Retina (tissue), 1 donor: ENCODE measurements around the gene NMS.
A peak's percentile ranks its signal among the peaks of the same experiment; 100 is the strongest.
"Not testable (repeated sequence)": the region's sequence is repeated elsewhere in the genome, so short reads cannot be mapped to it uniquely, and the experiment has no call there.

Experiments used
- DNase-seq: peaks from one replicate; pipeline ENCODE4 v3.0.0-alpha.2; 2016

NMS gene, protein sequence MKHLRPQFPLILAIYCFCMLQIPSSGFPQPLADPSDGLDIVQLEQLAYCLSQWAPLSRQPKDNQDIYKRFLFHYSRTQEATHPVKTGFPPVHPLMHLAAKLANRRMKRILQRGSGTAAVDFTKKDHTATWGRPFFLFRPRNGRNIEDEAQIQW

DNA sequence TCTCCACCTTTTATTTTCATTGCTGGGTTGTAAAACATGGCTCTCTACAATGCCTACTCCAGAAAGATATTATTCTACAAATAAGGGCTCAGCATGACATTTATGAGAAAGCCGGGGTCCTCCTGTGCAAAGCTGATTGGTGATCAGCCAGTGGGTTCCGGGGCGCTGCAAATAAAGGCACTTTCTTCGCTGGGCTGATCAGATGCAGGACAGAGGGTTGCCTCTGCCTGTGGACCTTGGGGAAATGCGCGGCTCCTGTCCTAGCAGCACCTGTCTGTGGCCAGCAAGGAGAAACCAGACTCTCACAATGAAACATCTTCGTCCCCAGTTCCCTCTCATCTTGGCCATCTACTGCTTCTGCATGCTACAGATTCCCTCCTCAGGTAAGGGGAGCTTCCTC is at the start of gene NMS:
Gene NMS (plus strand): TSS at position 301 of the 400 bp plus-strand sequence. CDS start 7 bp downstream, at position 308.
- DNase-seq, result no peak

DNA sequence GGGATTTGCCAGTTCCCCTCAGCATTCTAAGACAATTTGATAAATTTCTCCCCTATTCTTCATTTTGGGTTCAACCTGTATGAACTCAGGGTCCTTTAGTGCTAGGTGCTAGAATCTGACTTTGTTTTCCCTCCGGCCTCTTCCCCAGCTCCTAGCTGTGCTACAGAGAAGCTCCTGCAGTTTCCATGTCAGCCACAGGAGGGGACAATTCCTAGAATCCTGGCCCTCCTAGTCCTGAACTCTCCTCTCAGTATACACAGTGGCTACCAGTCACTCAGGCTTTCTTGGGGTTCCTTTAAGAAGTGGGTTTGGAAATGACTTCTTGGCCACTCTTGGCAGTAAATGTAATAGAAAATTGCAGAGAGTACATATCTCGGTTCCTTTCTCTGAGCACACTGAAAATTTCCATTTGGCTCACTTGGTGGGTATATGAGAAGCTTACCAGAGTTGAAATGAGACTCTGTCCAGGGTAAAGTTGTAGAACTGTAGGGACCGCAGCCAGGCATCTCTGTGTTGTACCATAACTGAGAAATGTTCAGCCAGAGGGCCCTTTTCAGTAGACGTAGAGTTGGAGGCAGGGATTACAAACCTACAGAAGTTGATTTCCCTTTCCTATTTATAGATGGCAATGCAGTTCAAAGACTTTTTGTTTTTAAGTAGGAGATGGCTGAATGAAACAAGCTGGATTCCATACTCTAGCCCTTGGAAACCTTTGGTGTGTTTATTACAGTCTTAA is 47.8 kb upstream of the NMS start:
- DNase-seq, result peak; percentile 25

DNA sequence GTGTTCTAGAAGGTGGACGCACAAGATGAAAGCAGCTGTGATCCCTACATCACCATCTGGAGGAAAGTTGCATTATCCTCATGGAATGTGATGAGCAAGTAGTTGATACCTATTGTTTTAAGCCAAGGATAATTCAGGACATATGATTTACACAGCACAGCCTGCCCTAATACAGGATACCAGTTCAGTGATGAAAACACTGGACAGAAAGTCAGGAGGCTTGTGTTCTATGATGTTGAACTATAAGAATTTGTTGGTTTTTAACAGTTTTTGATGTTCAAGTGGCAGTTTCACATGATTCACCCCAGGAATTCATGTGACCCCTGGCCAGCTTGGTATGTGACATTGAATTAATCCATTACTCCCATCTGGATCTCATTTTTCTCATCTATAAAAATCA is 46.7 kb upstream of the NMS start:
- DNase-seq, result no peak

DNA sequence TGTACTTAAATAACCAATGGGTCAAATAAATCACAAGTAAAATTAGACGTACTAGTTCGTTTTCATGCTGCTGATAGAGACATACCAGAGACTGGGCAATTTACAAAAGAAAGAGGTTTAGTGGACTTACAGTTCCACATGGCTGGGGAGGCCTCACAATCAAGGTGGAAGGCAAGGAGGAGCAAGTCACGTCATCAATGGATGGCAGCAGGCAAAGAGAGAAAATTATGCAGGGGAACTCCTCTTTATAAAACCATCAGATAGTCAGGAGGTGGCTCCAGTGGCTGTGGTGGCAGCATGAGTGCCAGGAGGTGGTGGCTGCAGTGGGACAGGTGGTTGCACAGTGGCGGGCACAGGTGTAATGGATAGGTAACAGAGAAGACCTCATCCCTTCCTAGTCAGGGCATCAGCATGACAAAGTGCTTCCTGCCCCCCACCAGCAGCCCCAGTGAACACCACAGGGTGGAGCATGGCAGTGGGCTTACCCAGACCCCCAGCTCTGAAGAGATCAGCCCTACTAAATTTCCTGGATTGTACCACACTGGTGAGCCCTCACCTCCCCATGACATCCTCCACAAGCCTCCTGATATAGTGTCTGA is 45.9 kb upstream of the NMS start:
- DNase-seq, result no peak

DNA sequence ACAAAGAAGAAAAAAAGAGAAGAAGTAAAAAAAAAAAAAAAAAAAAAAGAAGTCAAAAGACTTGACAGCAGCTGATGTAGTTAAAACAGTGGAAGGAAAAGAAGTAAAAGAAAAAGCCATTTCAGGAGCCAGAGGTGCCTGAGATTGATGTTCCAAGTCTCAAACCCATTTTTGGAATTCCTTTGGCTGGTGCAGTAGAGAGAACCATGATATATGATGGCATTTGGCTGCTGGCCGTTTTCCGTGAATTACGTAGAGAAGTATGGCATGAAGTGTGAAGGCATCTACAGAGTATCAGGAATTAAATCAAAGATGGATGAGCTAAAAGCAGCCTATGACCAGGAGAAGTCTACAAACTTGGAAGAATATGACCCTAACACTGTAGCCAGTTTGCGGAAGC is 45.2 kb upstream of the NMS start:
- no peak for DNase-seq

DNA sequence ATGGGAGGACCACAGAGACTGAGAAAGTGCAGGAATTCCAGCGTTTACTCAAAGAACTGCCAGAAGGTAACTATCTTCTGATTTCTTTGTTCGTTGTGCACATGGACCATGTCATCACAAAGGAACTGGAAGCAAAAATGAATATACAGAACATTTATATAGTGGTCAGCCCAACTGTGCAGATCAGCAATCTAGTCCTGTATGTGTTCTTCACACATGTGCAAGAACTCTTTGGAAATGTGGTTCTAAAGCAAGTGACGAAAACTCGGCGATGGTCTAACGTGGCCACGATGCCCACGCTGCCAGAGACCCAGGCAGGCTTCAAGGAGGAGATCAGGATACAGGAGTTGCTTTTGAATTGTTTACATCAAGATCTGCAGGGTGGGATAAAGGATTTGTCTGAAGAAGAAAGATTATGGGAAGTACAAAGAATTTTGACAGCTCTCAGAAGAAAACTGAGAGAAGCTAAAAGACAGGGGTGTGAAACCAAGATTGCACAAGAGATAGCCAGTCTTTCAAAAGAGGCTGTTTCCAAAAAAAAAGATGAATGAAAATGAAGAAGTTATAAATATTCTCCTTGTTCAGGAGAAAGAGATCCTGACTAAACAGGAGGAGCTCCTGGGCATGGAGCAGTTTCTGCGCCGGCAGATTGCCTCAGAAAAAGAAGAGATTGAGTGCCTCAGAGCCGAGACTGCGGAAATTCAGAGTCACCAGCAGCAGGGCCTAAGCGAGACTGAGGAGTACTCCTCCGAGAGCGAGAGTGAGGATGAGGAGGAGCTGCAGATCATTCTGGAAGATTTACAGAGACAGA is 44.5 kb upstream of the NMS start:
- no peak for DNase-seq

DNA sequence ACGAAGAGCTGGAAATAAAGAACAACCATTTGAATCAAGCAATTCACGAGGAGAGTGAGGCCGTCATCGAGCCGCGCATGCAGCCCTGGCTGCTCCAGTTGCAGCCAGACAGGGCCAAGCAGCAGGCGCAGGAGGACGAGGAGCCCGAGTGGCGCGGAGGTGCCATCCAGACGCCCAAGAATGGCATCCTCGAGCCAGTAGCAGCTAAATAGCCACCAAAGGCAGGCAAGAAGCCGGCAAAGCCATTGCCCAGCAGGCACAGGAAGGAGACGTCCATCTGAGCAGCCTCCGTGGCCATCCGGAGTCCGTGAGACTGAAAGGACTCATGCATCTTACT is 43.9 kb upstream of the NMS start:
- no peak for DNase-seq

DNA sequence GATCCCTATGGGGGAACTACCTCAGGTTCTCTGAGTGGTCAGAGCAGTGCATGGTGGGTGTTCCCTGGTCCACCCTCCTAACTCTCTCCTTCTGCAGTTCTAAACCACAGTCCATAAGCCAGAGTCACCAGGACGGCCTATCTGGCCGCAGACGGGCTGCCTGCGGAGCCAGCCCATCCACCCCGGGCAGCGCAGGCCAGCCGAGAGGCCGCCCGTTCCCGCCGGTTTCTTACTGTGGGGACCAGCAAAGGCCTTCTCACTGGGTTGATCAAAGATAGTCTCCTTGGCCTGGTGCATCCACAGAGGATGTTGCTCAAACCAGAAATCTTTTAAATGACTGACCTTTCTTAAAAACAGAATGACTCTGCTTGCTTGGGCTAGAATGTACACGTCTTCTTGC is 43.2 kb upstream of the NMS start:
- DNase-seq, result no peak

DNA sequence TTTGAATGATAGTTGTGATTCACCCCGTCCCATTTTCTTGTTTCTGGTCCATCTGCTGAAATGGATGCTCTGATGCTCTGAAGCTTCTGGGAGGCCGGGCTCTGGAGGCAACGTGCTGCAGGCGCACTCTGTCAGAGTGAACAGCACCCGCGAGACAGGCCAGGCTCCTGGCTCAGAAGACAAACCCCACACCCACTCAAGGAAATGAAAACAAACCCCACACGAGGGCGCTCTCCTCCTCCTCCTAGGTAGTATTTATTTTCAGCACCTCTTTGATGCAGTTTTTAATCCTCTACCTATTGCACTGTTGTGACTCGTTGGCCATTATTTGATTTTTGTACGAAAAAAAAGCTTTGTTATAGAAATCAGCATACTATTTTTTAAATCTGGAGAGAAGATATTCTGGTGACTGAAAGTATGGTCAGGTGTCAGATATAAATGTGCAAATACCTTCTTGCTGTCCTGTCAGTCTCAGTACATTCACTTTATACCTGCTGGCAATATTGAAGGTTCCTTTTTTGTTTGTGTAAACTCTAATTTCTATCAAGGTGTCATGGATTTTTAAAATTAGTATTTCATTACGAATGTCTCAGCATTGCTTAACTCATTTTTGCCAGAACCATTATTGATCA is 42.5 kb upstream of the NMS start:
- peak; percentile 47 for DNase-seq

DNA sequence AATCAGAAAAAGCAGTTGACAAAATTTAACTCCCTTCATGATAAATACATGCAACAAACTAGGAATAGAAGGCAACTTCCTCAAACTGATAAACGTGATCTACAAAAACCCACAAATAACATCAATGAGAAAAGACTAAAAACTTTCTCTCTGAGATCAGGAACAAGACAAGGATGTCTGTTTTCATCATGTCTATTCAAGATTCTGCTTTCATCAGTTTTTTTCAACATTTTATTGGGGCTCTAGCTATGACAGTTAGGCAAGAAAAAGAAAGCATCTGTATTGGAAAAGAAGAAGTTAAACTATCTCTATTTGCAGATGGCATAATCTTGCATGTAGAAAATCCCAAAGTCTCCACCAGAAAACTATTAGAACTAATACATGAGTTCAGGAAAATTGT is 40.6 kb upstream of the NMS start:
- no peak for DNase-seq

DNA sequence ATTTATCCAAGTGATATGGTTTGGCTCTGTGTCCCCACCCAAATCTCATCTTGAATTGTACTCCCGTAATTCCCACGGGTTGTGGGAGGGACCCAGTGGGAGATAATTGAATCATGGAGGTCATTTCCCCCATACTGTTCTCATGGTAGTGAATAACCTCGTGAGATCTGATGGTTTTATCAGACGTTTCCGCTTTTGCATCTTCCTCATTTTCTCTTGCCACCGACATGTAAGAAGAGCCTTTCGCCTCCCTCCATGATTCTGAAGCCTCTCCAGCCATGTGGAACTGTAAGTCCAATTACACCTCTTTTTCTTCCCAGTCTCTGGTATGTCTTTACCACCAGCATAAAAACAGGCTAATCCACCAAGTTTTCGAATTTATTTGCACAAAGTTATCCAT is 32.5 kb upstream of the NMS start:
- no peak for DNase-seq

DNA sequence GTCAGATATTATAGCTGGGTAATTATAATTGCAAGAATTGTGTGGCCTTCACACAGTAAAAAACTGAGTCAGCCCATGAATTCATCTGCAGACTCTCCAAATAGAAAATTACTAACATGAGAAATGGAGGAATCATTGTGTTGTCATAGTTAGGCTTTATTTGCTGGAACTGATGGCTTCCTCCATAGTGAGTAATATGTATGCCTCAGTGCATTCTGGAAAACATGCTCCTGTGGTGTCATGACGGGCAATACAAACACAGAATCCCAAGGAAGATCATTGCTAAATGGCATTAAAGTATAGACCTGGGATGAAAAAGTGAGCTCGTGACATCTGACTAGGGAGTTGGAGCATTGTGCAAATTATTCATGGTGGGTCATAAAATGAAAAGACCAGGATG is 23.6 kb upstream of the NMS start:
- no peak for DNase-seq

DNA sequence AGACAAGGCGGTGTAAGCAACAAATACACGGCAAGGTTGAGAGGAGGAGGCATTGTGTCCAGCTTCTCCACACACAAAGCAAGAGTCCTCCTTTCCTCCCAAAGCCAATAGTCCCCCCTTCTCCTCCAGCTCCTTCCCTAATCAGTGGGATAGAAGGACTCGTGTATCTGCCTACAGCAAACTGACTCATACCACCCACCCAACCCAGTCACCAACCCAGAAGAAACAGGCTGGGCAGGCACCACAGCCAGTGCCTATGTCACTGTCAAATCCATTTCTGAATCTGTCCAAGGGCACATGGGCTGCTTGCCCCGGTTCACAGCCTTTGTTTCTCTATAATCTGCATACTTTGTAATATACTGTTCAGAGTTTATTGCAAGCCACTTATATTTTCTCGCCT is 19.2 kb upstream of the NMS start:
- DNase-seq, result no peak

DNA sequence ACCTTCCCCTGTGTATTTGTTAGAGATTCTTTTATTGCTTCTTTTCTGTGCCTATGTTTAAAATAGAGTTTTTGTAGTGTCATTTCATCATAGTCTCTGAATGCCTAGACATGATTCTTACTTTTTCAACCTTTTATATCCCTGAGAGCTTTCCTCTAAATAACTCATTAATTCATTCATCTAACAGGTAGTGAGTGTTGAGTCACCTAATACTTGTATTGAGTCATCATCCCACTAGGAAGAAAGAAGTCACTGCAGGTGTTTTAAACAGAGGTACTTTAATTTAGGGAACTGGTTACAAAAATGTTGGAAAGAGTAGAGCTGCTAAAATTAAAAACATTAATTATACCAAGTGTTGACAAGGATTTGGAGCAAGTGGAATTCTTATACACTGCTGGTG is 18.5 kb upstream of the NMS start:
- no peak for DNase-seq

DNA sequence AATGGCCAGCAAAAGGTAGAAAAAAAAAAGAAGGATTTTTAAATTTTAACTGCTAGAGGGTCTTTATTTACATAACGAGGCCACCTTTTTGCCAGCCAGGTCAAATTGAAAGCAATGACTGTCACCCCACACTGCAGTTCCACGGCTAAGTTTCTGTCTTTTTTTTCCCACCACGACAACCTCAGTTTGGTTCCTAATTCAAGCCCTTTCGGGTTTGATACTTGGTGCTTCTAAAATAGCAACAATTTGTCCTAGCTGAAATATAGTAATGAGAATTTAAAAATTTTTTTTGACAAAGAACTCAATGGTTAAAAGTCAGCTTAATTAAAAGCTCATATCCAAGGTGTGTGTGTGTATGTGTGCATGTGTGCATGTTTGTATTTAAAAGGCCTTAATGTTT is 16.4 kb upstream of the NMS start:
- no peak for DNase-seq

DNA sequence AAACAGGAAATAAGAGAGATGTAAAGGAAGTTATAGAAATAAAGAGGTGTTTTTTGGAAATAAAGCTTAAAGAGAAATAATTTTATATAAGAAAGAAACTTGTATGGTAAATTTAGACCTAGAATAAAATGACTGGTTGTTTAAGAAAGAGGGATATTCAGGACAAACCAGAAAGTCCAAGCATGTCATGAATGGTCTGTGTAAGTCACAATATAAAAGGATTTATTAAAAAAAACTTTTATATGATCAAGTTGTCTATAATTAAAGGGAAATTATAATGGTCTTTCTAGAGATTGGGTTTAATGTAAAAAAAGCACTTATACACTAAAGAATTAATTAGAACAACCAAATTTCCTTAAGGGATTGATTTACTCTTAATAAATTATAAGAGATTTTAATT is 13.9 kb upstream of the NMS start:
- not testable (repeated sequence) for DNase-seq

DNA sequence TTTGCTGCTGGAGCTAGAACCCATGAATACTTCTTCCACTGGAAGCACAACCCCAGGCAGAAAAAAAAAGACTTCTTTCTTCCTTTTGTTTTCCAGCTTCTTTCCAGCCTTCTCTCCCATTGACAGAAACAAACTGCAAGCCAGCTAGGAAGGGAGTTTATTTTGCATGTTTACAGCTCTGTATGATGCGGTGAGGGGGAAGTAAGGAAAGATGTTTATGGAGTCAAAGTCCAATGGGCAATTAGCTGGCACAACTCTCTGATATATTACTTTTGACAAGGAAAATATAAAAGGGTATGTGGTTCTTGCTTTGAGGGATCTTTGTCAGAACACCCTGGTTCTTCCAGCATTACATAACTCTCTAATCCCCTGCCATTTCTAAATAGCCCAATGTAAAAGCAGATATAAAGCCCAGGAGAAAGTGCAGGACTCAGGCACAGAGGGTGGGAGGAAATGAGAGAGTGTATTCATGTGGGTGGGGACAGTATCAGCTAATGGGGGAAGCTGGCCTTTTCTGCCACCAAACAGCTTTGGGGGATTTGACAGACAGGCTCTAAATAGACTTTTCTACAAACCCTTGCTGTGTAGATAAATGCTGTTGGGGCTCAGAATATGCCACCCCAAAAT is 9.3 kb upstream of the NMS start:
- DNase-seq, result no peak

DNA sequence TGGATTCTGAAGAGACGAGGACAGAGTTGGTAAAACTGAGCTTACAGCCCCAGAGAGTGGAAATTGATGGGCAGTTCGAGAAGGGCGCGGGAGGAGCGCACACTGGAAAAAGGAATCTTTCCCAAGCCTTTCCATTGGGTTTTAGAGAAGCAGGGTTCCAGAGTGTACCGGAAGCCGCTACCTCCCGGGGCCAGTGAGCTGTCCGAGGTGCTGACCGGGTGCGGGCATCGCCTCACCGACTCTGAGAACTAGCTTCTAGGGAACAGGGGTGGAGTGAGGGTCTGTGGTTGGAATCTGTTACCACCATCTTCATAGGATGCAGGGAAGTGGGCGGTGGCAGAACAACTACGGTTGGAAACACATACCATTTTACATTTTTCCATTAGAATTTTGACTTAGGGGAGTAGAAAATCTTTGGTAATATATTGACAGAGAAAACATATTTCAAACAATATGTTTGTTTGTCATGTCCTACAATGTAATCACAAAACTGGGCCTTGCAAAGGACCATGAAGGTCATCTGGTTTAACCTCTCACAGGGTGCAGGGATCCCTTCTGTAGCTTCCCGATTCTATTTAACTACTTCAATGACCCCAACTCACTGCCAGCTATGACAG is 724 bp downstream of the NMS start:
- peak; percentile 55 for DNase-seq

DNA sequence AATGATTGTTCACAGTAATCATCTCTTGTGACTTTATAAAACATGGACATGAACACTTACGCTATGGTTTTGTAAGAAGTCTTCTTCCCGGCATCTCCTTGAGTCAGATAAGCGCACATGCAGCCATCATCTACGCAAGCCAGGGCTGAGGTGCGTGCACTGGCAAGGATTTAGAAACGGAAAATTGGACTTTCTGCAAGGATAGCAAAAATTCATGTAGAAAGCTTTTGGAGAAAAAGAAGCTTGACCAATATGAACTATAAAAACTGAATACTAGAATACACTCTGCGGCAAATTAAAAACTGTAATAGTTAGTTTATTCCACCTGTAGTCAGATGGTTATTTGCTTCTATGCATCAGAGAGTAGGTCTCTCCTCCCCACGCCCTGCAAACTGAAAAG is 6.3 kb downstream of the NMS start:
- no peak for DNase-seq

DNA sequence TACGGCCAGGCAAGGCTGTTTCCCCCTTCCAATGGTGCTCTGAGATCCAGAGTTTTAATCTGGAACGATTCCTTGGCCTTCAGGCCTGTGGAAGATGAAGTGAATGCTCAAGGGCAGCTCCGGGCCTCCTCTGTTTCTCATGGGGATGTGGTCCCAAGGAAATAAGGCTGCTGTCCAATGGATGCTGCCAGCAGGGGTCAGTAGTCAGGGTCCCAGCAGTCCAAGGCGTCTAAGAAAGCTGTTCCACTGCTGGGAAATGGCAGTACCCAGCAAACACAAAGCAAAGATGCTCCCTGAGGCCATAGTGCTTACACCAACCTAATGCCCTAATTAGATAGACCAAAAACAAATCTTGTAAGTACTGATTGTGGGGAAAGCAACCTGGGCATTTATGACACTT is 12.5 kb downstream of the NMS start:
- no peak for DNase-seq

DNA sequence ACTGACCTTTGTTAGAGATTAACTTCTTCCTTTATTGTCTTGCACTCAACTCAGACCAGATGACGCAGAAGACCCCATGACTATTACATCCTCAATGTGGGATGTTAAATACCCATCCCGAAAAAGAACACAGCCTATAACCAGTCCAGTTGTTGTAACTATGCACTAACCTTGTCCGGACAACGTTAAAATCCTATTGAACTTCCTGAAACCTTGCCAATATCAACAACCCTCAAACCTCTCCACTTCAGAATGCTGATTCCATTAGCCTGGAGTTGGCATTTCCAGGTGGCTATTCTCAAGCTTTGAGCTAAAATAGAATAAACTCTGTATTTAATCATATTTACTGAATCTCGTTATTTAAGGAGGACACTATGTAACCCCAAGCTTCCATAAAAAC is 13.6 kb downstream of the NMS start:
- no peak for DNase-seq

DNA sequence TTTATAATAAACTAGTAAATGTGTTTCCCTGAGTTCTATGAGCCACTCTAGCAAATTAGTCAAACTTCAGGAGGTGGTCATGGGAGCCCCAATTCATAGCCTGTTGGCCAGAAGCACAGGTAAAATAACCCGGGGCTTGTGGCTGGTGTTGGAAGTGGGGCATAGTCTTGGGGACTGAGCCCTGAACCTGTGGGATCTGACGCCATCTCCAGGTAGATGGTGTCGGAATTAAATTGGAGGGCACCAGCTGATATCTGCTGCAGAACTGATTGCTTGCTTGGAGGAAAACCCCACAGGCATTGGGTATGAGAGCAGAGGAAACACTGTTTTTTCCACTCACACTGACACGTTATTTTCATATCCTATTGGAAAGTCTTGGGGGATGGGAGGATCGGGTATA is 14.1 kb downstream of the NMS start:
- DNase-seq, result no peak

DNA sequence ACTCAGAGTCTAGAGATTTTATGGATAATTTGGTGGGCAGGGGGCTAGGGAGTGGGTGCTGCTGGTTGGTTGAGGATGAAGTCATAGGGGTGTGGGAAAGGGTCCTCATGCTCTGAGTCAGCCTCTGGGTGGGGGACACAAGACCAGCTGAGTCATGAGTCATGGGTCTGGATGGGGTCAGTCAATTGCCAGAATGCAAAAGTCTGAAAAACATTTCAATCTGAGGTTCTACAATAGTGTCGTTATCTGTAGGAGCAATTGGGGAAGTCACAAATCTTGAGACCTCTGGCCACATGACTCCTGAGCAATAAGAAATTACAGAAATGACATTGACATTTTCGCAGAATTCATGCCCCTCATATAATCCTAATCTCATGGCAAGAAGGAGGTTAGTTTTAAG is 15.1 kb downstream of the NMS start:
- no peak for DNase-seq
